COR-L47 (cell line): ENCODE results near the gene RIMBP3B.
"Not testable (repeated sequence)": the region's sequence is repeated elsewhere in the genome, so short reads cannot be mapped to it uniquely, and the experiment has no call there.

Experiments
- DNase-seq: peaks from one replicate; lab custom pipeline; 2025; lab: John Stamatoyannopoulos, UW

RIMBP3B gene

DNA sequence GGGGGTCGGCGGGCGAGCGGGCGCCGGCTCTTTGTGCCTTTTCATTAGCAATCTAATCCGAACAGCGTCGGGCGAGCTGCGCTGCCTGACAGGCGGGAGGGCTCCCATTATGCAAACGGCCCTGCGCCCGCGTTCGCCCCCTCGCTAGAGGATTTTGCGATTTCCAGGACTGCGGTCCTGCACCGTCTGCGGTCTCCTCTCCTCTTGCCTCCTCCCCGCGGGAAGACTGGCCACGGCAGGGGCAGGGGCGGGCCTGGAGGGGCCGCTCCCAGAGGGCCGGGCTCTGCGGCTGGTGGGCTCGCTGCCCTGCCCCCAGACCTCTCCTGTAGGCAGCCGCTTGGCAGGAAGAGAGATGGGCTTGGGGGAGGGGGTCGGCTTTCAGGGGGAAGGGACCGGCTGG is 34.3 kb downstream of the RIMBP3B start:
- not testable (repeated sequence) for DNase-seq

DNA sequence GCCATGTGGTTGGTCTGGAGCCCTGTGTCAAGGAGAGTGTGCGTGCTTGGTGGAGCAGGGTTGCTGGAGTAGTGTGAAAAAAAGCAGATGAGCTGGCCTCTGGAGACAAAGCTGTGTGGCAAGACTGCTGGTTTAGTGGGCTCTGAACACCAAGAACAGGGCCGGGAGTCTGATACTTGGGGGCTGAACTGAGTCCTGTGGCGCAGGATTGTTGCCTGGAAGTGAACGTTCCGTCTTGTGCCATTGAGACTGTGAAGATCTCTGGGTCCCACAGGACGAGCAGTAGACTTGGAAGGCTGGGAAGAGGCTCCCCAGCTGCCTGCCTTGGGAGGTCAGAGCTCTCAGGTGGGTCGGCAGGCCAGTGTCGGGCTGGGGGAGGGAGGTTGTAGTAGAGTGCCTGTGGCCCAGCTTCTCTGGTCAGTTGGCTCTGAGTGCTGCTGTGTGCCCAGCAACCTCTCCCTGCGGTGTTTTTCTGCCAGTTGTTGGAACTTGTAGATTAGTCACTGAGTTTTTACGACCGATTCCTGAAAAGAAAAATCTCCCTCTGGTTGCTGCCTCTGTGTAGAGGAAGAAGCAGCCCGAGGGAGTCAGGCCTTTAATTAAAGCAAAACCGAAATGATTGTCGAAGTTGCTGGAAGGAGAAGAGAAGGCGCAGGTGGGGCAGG is 35.6 kb downstream of the RIMBP3B start:
- not testable (repeated sequence) for DNase-seq

DNA sequence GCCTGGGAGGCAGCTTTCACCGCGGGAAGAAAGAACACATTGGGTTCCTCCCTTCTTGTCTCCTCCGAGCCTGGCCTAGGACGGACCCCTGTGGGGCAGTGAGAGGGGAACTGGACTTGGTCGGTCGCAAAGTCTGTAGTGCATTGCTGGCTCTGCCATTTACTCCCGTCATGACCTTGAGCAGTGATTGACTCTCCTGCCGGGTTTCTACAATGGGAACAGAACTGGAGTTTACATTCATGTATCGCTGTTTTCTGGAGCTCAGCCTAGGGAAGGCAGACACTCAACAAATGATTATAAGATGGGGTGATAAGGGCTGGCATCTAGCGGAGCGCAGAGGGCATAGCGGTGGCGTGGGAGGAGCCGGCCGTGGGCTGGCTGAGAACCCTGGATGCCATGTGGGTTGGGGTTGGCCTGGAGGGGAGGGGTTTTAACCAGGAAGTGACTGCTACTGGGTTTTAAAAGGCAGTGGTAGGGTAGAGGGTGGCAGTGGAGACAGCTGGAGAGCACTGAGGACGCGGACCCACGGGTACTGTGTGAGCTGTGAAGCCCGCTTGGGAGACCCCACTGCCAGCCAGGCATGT is 36.7 kb downstream of the RIMBP3B start:
- DNase-seq = not testable (repeated sequence)

DNA sequence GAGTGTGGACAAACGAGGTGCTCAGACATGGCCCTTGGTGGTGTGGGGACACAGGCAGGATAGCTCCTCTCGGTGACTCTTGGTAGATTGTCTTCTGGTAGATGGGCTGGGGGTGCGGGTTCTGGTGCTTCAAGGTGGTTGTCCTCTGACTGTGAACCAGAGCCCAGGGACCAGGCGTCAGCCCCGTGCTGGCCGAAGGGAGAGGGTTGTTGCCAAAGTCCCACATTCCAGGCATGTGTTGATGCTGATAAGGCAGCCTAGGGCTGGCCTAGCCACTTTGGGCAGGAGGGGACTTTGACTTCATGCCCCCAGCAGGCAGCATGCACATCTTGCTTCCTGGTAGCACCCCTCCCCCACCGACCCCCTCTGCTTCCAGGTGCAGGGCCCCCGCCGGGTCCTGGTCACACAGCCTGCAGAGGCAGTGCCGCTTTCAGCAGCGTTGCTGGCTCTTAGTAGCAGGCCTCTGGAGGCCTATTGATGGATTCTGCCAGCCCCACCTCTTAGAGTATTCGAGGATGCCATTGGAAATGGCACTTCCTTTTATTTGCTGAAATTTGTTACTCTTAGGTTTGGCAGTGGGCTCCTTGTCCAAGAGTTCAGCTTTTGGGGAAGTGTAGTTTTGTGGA is 40.6 kb downstream of the RIMBP3B start:
- DNase-seq = not testable (repeated sequence)

DNA sequence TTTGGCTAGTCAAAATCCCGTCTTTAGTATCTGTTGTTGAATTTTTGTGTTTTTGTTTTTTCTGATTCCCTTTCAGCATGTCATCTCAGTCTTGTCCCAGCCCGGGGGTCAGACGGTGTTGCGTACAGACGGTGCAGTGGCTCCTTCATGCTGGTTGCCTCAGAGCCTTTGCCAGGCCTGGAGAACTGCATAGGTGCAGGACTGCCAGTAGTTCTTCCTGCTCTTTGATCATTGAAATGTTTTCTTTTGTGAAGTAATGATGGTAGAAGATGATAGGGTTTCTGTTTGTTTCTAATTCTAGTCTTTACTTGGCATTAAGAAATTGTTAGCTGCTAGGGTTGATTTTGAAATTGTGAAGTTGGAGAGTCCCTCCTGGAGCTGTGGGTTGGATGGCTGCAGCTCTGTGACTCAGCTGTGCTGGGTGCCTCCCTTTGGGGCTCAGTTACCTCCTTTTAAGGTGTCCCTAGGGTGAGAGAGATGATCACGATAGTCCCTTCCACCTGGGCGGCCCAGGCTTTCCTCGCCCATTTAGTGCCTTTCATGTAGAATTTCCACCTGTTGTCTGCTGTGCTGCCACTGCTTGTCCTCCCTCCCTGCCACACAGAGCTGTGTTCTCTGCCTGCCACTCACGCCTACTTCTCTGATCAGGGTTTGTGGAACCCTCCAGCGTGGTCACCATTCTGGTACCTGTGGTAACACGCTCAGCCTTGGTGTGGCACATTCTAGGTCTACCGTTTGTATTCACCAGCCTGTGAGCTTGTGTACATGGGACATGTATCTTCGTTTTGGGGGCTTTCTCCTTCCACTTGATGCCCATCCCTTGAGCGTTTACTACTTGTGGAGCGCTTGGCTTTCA is 51.1 kb downstream of the RIMBP3B start:
- not testable (repeated sequence) for DNase-seq

DNA sequence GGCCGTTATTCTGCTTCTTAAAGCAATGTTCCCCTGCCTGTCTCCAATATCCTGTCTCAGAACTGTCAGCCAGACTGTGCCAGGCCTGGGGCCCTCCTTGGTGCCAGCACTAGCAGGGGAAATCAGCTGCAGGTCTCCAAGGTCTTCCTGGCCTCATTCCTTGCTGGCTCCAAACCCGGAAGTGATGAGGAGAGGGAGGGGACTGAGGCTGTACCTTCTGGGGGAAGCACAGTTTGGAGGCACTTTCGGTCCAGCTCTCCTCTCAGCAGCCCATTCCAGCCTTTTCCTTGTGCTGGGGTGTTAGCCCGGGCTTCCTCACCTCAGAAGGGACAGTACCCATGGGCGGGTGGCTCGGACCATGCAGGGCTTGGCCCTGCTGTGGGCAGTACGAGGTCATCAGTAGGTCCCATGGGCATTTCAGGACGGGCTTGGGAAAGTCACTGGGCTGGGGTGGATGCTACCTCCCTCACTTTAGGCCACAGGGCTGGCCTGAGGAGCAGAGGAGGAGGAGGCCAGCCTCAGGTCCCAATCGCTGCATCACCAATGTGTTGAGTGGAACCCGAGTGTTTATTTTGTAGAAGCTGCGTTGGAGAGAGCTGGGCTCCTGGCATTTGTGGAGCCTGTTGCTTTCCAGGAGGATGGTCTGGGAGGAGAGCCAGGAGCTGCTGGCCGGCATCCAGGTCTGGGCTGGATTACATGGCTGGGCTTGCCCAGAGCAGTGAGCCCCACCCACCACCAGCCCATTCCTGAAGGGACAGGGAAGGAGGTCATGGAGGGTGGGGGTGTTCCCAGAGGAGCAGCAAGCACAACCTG is 52.7 kb downstream of the RIMBP3B start:
- DNase-seq = not testable (repeated sequence)

DNA sequence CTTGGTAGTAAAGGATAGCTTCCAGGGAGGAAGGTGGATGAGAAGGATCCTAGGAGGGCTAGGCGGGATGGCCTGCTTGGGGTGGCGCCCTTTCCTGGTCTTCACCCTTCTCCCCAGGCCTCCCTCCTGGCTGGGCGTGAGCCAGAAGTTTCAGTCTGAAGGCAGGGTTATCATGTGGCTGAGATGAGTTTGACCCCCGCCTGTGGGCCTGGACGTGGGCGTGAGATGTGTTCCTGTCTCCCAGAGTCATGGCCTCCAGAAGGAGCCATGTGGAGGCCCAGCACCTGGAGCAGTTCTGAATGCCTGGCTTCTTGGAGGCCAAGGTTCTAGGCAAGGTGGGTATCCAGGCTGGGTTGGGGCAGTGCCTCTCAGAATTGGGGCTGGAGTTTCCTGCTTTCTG is 54.5 kb downstream of the RIMBP3B start:
- not testable (repeated sequence) for DNase-seq
